AML-193 (cell line): Measurements from ENCODE around the gene CCBE1.
"Not testable (repeated sequence)": the region's sequence is repeated elsewhere in the genome, so short reads cannot be mapped to it uniquely, and the experiment has no call there.

Source experiments
- DNase-seq, 2 experiments: peaks; one replicate each; lab custom pipeline; 2025; lab: John Stamatoyannopoulos, UW

CCBE1 gene

DNA sequence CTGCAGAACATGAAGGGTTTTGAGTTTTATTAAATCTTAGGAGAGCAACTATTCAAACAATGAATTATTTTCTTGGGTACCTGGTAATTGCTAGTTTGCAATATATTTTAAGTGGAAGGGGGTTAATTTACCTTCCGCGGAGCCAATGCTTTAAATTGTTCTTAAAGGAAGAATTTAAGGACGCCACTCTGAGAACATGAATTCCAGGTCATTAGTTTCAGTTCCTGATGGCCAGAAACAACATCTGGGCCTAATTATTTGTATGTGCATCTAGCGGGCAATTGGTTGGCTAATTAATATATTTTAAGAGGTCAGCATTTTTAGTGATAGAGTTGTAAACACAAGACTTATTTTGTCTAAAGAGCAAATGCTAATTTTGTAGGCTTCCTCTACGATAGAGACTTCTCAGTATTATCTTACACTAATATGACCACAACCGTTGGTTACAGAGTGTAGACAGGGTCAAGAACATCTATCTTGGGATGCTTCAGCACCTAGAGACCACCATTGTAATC lies 40.8 kb downstream of the CCBE1 start:
- DNase-seq = no peak

GRCh38 chr18:59655676-59656075 lies 41.5 kb downstream of the CCBE1 start:
- no peak for DNase-seq

- no peak for DNase-seq
Measured at GRCh38 chr18:59651071-59651470, 46.2 kb downstream of the CCBE1 start.

GRCh38 chr18:59650266-59650820 lies 46.9 kb downstream of the CCBE1 start:
- DNase-seq = no peak

DNA sequence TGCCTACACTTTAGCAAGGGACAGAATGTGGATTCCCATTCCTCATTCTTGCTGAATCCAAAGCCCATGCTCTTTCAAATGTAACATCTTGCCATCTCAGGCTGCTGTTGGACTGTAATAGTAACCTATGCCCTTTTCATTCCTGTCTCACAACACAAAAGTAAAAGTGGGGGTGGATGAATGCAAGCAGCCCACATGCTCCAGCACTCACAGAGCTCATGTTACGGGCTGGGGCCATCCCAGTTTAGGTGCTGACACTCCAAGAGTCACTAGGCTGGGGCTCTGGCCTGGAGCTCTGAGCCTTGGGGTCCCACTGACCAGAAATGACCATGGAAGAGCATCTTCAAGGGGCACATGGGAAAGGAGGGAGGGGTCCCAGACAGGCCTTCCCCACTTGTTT lies 47.6 kb downstream of the CCBE1 start:
- no peak for DNase-seq

GRCh38 chr18:59648469-59648868 lies 48.8 kb downstream of the CCBE1 start:
- DNase-seq = not testable (repeated sequence)

- no peak for DNase-seq
Measured at GRCh38 chr18:59646963-59647307, 50.3 kb downstream of the CCBE1 start.

- no peak for DNase-seq
Measured at GRCh38 chr18:59646228-59646962, 50.8 kb downstream of the CCBE1 start.

DNA sequence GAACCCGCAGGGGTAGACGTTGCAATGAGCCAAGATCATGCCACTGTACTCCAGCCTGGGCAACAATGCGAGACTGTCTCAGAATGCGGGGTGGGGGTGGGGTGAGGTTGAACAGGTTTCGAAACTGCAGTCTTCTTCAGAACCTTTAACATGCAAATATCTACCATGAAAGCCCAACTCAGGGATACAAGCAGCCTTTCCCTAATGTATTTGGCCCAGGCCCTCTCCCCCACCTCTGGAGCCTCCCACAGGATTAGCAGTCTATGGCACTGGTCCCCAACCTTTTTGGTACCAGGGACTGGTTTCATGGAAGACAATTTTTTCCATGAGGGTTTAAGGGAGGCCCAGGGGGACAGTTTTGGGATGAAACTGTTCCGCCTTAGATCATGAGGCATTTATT lies 53.5 kb downstream of the CCBE1 start:
- DNase-seq = no peak

DNA sequence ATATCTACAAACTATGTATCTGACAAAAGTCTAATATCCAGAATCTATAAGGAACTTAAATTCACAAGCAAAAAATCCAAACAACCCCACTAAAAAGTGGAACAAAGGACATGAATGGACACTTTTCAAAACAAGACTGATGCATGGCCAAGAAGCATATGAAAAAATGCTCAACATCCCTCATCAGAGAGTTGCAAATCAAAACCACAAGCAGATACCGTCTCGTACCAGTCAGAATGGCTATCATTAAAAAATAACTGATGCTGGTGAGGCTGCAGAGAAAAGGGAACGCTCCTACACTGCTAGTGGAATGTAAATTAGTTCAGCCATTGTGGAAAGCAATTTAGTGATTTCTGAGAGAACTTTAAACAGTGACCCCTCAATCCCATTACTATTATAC lies 56.5 kb downstream of the CCBE1 start:
- DNase-seq = no peak

DNA sequence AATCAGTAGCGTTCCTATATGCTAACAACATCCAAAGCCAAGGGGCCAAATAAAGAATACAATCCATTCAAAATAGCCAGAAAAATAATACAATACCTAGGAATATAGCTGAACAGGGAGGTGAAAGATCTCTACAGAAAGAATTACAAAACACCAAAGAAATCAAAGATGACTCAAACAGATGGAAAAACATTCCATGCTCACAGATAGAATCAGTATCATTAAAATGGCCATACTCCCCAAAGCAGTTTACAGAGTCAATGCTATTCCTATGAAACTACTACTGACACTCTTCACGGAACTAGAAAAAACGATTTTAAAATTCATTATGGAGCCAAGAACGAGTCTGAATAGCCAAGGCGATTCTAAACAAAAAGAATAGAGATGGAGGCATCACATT lies 57.4 kb downstream of the CCBE1 start:
- DNase-seq = no peak

GRCh38 chr18:59639136-59639535 lies 58.1 kb downstream of the CCBE1 start:
- DNase-seq = no peak

DNA sequence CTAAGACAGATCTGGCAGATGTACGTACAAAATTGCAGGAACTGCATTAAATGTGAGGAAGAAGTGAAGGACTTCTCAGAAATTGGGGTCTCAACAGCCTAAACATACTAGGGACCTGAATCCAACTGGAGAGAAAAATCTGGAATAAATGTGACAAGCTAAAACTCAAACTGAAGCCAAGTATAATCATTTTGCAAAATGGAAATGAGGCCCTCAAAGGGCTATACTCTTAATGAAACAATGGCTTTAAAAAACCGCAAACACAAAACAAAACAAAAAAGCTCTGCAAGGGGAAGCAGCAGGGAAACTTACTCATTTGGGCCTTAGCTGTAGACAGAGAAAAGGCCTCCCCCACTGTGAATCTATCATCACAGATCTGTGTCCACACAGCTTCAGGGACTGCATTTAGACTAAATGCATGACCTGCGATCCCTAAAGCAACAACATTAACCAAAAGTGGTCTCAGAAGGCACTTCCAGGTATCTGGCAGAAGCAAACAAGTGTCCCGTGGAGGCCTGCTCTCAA lies 63.2 kb downstream of the CCBE1 start:
- no peak for DNase-seq

DNA sequence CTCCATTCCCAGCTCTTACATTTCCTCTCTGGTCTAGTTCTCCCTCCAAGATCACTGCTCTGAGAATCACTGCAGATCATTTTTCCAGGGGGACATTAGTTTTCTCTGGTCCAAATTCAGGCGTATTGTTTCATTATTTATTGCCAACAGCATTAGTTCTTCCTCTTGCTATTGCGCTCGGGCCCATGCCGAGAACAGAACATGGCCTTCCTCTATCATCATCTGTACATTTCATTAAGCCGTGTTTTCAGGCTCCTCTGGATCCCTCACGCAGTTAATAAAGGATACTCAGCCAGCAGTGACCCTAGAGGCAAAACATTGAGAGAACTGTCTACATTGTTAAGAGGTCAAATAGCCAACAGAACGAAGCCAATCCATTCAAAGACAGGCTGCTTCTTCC lies 63.9 kb downstream of the CCBE1 start:
- DNase-seq = no peak

- DNase-seq = peak in 1 of 2 experiments; percentile 2
Measured at GRCh38 chr18:59631583-59632181, 65.5 kb downstream of the CCBE1 start.

DNA sequence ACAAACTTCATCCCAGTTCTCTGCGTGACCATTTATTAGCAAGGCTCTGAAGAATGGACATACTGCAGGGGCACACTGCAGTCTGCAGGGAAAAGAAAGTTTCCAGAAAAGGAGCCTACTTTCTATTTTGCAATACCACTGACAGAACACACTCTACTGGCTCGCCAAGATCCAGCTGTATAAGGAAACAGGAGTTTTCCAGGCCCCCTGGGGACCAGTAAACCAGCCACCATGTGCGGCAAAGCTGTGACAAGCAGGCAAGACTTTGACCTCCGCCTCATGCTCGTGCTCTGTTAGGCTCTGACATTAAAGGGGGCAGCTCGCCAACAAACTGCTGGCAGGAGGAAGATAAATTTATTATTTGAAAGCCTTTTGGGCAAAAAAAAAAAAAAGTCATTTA lies 67.3 kb downstream of the CCBE1 start:
- no peak for DNase-seq

GRCh38 chr18:59628995-59629394 lies 68.2 kb downstream of the CCBE1 start:
- DNase-seq = no peak

DNA sequence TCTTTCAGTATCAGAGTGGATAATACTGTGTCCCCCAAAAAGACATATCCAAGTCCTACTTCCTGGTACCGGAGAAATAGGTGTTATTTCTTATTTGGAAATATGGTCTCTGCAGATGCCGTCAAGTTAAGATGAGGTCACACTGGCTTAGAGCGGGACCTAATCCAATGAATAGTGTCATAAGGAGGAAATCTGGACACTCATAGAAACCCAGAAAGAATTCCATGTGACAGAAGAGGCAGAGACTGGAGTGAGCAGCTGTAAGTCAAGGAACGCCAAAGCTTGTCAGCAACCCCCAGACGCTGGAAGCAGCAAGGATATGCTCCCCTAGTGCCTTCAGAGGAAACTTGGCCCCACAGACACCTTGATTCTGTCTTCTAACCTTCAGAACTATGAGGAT lies 69.8 kb downstream of the CCBE1 start:
- DNase-seq = no peak

GRCh38 chr18:59624369-59624765 lies 72.9 kb downstream of the CCBE1 start:
- no peak for DNase-seq

GRCh38 chr18:59623456-59624368 lies 73.5 kb downstream of the CCBE1 start:
- DNase-seq = no peak

GRCh38 chr18:59621027-59621426 lies 76.2 kb downstream of the CCBE1 start:
- no peak for DNase-seq

- no peak for DNase-seq
Measured at GRCh38 chr18:59620381-59620780, 76.8 kb downstream of the CCBE1 start.
